Keratinocyte (primary cell): ENCODE measurements around the gene GARS1. TPM values are rescaled to one million over a fixed set of nuclear protein-coding genes. Genes with fewer than 3 reads are reported as not detected.

ENCODE experiments used
- DNase-seq: peaks from one replicate; pipeline ENCODE4 v3.0.0-alpha.2; 2011; ENCODE audit warnings: low read depth, missing footprints, low spot score
- FAIRE-seq: peaks from 2 replicates; lab custom pipeline; 2011; peaks lifted over from hg19 to GRCh38; lab: Jason Lieb, UNC
- H2AFZ ChIP-seq: 2 replicates; pipeline ENCODE4 v1.6.0; 2012; ENCODE audit warnings: low read length, control low read depth, inconsistent platforms; ENCODE audit not compliant: control insufficient read depth
- H3K27ac ChIP-seq: 2 replicates; pipeline ENCODE4 v1.5.1; 2011; ENCODE audit warnings: low read length; ENCODE audit not compliant: control insufficient read depth, insufficient read depth
- H3K27me3 ChIP-seq: 3 replicates; pipeline ENCODE4 v1.6.0; 2011; ENCODE audit warnings: low read length; ENCODE audit not compliant: control insufficient read depth, insufficient read depth; ENCODE audit errors: extremely low read depth
- H3K36me3 ChIP-seq, 2 experiments: 2 replicates in 1 of 2; 3 replicates in 1 of 2; pipeline ENCODE4 v1.5.1; 2011; ENCODE audit warnings: low read length in 2 of 2, mild to moderate bottlenecking in 1 of 2; ENCODE audit not compliant: control insufficient read depth in 2 of 2, insufficient read depth in 2 of 2; ENCODE audit errors: extremely low read depth in 1 of 2
- H3K4me1 ChIP-seq: 3 replicates; pipeline ENCODE4 v1.5.1; 2011; ENCODE audit warnings: low read length; ENCODE audit not compliant: control insufficient read depth, insufficient read depth; ENCODE audit errors: extremely low read depth
- H3K4me2 ChIP-seq: 3 replicates; pipeline ENCODE4 v1.6.0; 2011; ENCODE audit warnings: low read depth, low read length; ENCODE audit not compliant: control insufficient read depth, insufficient read depth; ENCODE audit errors: extremely low read depth
- H3K4me3 ChIP-seq, 3 experiments: fragments of 200-600 bp in 1 of 3; sonication (generic) in 1 of 3; 2 replicates in 2 of 3; 3 replicates in 1 of 3; pipeline ENCODE4 v1.5.1; 2011 to 2016; ENCODE audit warnings: low read length in 3 of 3, mild to moderate bottlenecking in 3 of 3, control low read depth in 2 of 3, inconsistent platforms in 1 of 3, low read depth in 1 of 3, mixed read lengths in 1 of 3, mixed run types in 1 of 3, moderate library complexity in 1 of 3; ENCODE audit not compliant: control insufficient read depth in 2 of 3, insufficient read depth in 2 of 3; ENCODE audit errors: extremely low read depth in 1 of 3
- H3K79me2 ChIP-seq: 2 replicates; pipeline ENCODE4 v1.6.0; 2012; ENCODE audit warnings: low read length; ENCODE audit not compliant: control insufficient read depth, insufficient read depth
- H3K9ac ChIP-seq: 3 replicates; pipeline ENCODE4 v1.6.0; 2011; ENCODE audit warnings: low read length; ENCODE audit not compliant: control insufficient read depth, insufficient read depth; ENCODE audit errors: extremely low read depth
- H3K9me1 ChIP-seq: 3 replicates; pipeline ENCODE4 v1.6.0; 2011; ENCODE audit warnings: low read length; ENCODE audit not compliant: control insufficient read depth, insufficient read depth; ENCODE audit errors: extremely low read depth
- H3K9me3 ChIP-seq: 2 replicates; pipeline ENCODE4 v1.5.1; 2012; ENCODE audit warnings: low read depth, low read length; ENCODE audit not compliant: control insufficient read depth
- H4K20me1 ChIP-seq: 3 replicates; pipeline ENCODE4 v1.6.0; 2011; ENCODE audit warnings: low read length; ENCODE audit not compliant: control insufficient read depth, insufficient read depth; ENCODE audit errors: extremely low read depth
- CTCF ChIP-seq, 3 experiments: IDR thresholded peaks in 1 of 3; conservative IDR thresholded peaks in 1 of 3; optimal IDR thresholded peaks in 1 of 3; 2 replicates in 2 of 3; 3 replicates in 1 of 3; pipeline versions ENCODE3 to v1.5.1; 2011; ENCODE audit warnings: low read length in 3 of 3, mild to moderate bottlenecking in 3 of 3, moderate library complexity in 2 of 3, control low read depth in 1 of 3, inconsistent platforms in 1 of 3; ENCODE audit not compliant: insufficient read depth in 2 of 3; ENCODE audit errors: extremely low read depth in 1 of 3
- EZH2 ChIP-seq: IDR thresholded peaks from one replicate; pipeline ENCODE4 v1.6.1; 2012; ENCODE audit warnings: inconsistent platforms, mild to moderate bottlenecking, low read length, moderate library complexity
- dilution Hi-C: fragments of 300-500 bp; cut with MboI; formaldehyde crosslinking; loops from one replicate; pipeline ENCODE4 v1.7.0; 2020; ENCODE audit warnings: low sequenced_read_pairs; ENCODE audit not compliant: extremely low pct_ligation_motif_present
- polyA plus RNA-seq, 5 experiments: library from polyadenylated mRNA; depleted of rRNA in 3 of 5; stranded (reverse) in 3 of 5; stranded (forward) in 1 of 5; unstranded in 1 of 5; fragments of >200 nt; gene quantifications; 1 replicate in 1 of 5; 2 replicates in 3 of 5; 3 replicates in 1 of 5; pipeline versions ENCODE4 v1.2.1 to v1.2.3, GENCODE V29; 2011 to 2012; ENCODE audit warnings: missing spikeins in 2 of 5, low read depth in 1 of 5, low replicate concordance in 1 of 5

GARS1 gene
- polyA plus RNA-seq, 1 donor (not counting 4 experiments of a cell fraction or from before 2014, with no cell fraction given): 411 TPM

- DNase-seq (no peak), FAIRE-seq (no peak)
- peaks cover 41% of the 10 kb centered on the region for H3K79me2 ChIP-seq
These were observed 19.0 kb downstream of the GARS1 start for GRCh38 chr7:30613366-30614325.

GRCh38 chr7:30616318-30616717 is 21.6 kb downstream of the GARS1 start:
- dilution Hi-C loops: no loop called here
- H2AFZ ChIP-seq: no peak overlapping the region
- no peak for FAIRE-seq
- no peak overlapping the region for H3K27ac ChIP-seq
- H3K27me3 ChIP-seq: no peaks in the 10 kb centered on the region
- no peak overlapping the region for H3K4me2 ChIP-seq
- H3K9ac ChIP-seq: no peak overlapping the region
- no peak for DNase-seq
- H3K9me1 ChIP-seq: no peaks in the 10 kb centered on the region
- H4K20me1 ChIP-seq: peaks cover 13% of the 10 kb centered on the region
- H3K9me3 ChIP-seq: no peaks in the 10 kb centered on the region
- no peak for TF ChIP-seq CTCF (optimal IDR thresholded peaks at IDR 0.05 in 1 of 3, IDR thresholded peaks at IDR 0.05 in 1 of 3, conservative IDR thresholded peaks at IDR 0.05 in 1 of 3; ENCODE audit: extremely low read depth in 1 of 3, insufficient read depth in 2 of 3, low read length in 3 of 3)
- TF ChIP-seq EZH2: no peak
- H3K4me3 ChIP-seq: no peak overlapping the region
- H3K36me3 ChIP-seq: peaks cover 24 to 57% of the 10 kb centered on the region in 2 experiments
- H3K79me2 ChIP-seq: peaks cover 33% of the 10 kb centered on the region
- H3K4me1 ChIP-seq: peaks cover 5% of the 10 kb centered on the region

More at GRCh38 chr7:30613366-30614325, 19.0 kb downstream of the GARS1 start:
- no peaks in the 10 kb centered on the region for H3K9me1 ChIP-seq
- no peak overlapping the region for H3K4me2 ChIP-seq
- TF ChIP-seq EZH2: no peak
- TF ChIP-seq CTCF (optimal IDR thresholded peaks at IDR 0.05 in 1 of 3, IDR thresholded peaks at IDR 0.05 in 1 of 3, conservative IDR thresholded peaks at IDR 0.05 in 1 of 3; ENCODE audit: extremely low read depth in 1 of 3, insufficient read depth in 2 of 3, low read length in 3 of 3): no peak
- H3K9me3 ChIP-seq: no peaks in the 10 kb centered on the region
- H3K27me3 ChIP-seq: no peaks in the 10 kb centered on the region
- peaks cover 19 to 57% of the 10 kb centered on the region in 2 experiments for H3K36me3 ChIP-seq
- H3K4me3 ChIP-seq: no peak overlapping the region
- dilution Hi-C loops: no loop called here
- H3K27ac ChIP-seq: peak overlapping the region; percentile 4
- H4K20me1 ChIP-seq: peaks cover 10% of the 10 kb centered on the region
- no peak overlapping the region for H3K9ac ChIP-seq
- H2AFZ ChIP-seq: no peak overlapping the region
- peaks cover 5% of the 10 kb centered on the region for H3K4me1 ChIP-seq
